Ascending aorta (tissue), 2 donors: ENCODE measurements around the gene PIP5K1C. TPM values are rescaled to one million over a fixed set of nuclear protein-coding genes. Genes with fewer than 3 reads are reported as not detected.

Experiments
- DNase-seq, 2 donors: peaks; one replicate each; pipeline ENCODE4 v3.0.0-alpha.2; 2019; ENCODE audit warnings: low spot score in 2 of 2
- H3K27ac ChIP-seq, 2 donors: fragments of 200-600 bp; sonication (generic); one replicate each; pipeline ENCODE4 v1.5.1; 2016 to 2017; ENCODE audit warnings: mild to moderate bottlenecking in 1 of 2
- H3K27me3 ChIP-seq: fragments of 200-600 bp; sonication (generic); one replicate; pipeline ENCODE4 v1.5.1; 2017
- H3K36me3 ChIP-seq, 2 donors: fragments of 200-600 bp; sonication (generic); one replicate each; pipeline ENCODE4 v1.5.1; 2016
- H3K4me1 ChIP-seq, 2 donors: fragments of 200-600 bp; sonication (generic); one replicate each; pipeline ENCODE4 v1.5.1; 2016 to 2017; ENCODE audit warnings: mild to moderate bottlenecking in 1 of 2
- H3K4me3 ChIP-seq, 2 donors: fragments of 200-600 bp; sonication (generic); one replicate each; pipeline ENCODE4 v1.5.1; 2016 to 2017; ENCODE audit warnings: mild to moderate bottlenecking in 1 of 2
- H3K9me3 ChIP-seq, 2 donors: fragments of 200-600 bp; sonication (generic); one replicate each; pipeline ENCODE4 v1.5.1; 2016
- CTCF ChIP-seq, 3 experiments: fragments of 200-600 bp in 2 of 3; fragments of 450-650 bp in 1 of 3; sonication (generic) in 2 of 3; IDR thresholded peaks; one replicate each; pipeline ENCODE4 v1.5.1; 2016 to 2019; ENCODE audit warnings: antibody characterized with exemption in 3 of 3, mild to moderate bottlenecking in 1 of 3, moderate library complexity in 1 of 3
- intact Hi-C: fragments of 100-400 bp; cut with DNase I; formaldehyde crosslinking; loops from one replicate; pipeline ENCODE4 v1.15.1; 2023
- total RNA-seq: library from RNA; depleted of rRNA; stranded (reverse); fragments of >200 nt; gene quantifications from one replicate; pipeline ENCODE4 v1.1.0, GENCODE V29; 2016

The PIP5K1C gene
- total RNA-seq, 1 donor from 2014 or later: 87.3 TPM

GRCh38 chr19:3723883-3724282 is 23.6 kb upstream of the PIP5K1C start:
- Histone ChIP-seq H3K27me3 (peaks cover 28% of the 10 kb centered on the region), H3K4me1 (no peaks in the 10 kb centered on the region), H3K9me3 (no peaks in the 10 kb centered on the region), H3K36me3 (no peaks in the 10 kb centered on the region), H3K27ac (no peak overlapping the region), H3K4me3 (no peak overlapping the region)
- intact Hi-C loops: no loop called here
- no peak for TF ChIP-seq CTCF (IDR thresholded peaks at IDR 0.05)
- no peak for DNase-seq

GRCh38 chr19:3723110-3723488 is 22.8 kb upstream of the PIP5K1C start:
- Histone ChIP-seq H3K27me3 (peaks cover 28% of the 10 kb centered on the region), H3K36me3 (no peaks in the 10 kb centered on the region), H3K4me1 (no peaks in the 10 kb centered on the region), H3K9me3 (no peaks in the 10 kb centered on the region), H3K4me3 (no peak overlapping the region), H3K27ac (no peak overlapping the region)
- intact Hi-C loops: no loop called here
- no peak for TF ChIP-seq CTCF (IDR thresholded peaks at IDR 0.05)
- DNase-seq: no peak

- intact Hi-C loops: no loop called here
- H3K4me3 ChIP-seq: no peak overlapping the region
- no peak for TF ChIP-seq CTCF (IDR thresholded peaks at IDR 0.05)
- H3K27ac ChIP-seq: no peak overlapping the region
- no peaks in the 10 kb centered on the region for H3K9me3 ChIP-seq
- no peak for DNase-seq
- H3K27me3 ChIP-seq: peaks cover 28% of the 10 kb centered on the region
- H3K36me3 ChIP-seq: no peaks in the 10 kb centered on the region
- no peaks in the 10 kb centered on the region for H3K4me1 ChIP-seq
These were observed 22.3 kb upstream of the PIP5K1C start for GRCh38 chr19:3722443-3723109.

- intact Hi-C loops: no loop called here
- Histone ChIP-seq H3K4me1 (no peaks in the 10 kb centered on the region), H3K27me3 (peaks cover 28% of the 10 kb centered on the region), H3K9me3 (no peaks in the 10 kb centered on the region), H3K4me3 (peak overlapping the region in 1 of 2 donors; percentile 11), H3K27ac (no peak overlapping the region), H3K36me3 (no peaks in the 10 kb centered on the region)
- DNase-seq: no peak
- no peak for TF ChIP-seq CTCF (IDR thresholded peaks at IDR 0.05)
These were observed 21.7 kb upstream of the PIP5K1C start for GRCh38 chr19:3721887-3722442.

GRCh38 chr19:3721131-3721886 is 21.0 kb upstream of the PIP5K1C start:
- peak in 1 of 2 donors; percentile 85 for DNase-seq
- H3K36me3 ChIP-seq: no peaks in the 10 kb centered on the region
- H3K9me3 ChIP-seq: no peaks in the 10 kb centered on the region
- H3K27me3 ChIP-seq: peaks cover 28% of the 10 kb centered on the region
- H3K4me1 ChIP-seq: no peaks in the 10 kb centered on the region
- no peak overlapping the region for H3K27ac ChIP-seq
- H3K4me3 ChIP-seq: peak overlapping the region in 1 of 2 donors; percentile 11
- peak in 1 of 3 experiments; percentile 13 for TF ChIP-seq CTCF (IDR thresholded peaks at IDR 0.05)
- intact Hi-C loops: no loop called here
